ENCODE results near the gene TRIM7.
A peak's percentile ranks its signal among the peaks of the same experiment; 100 is the strongest.
"Not testable (repeated sequence)": the region's sequence is repeated elsewhere in the genome, so short reads cannot be mapped to it uniquely, and the experiment has no call there.

Gene TRIM7

GRCh38 chr5:181210698-181211097 lies 5.7 kb upstream of the TRIM7 start:
- H3K27ac ChIP-seq (ENCODE audit: low read depth, low read length, severe bottlenecking); H3K4me1 ChIP-seq (ENCODE audit: control insufficient read depth, insufficient read depth, low read length, poor library complexity, severe bottlenecking); H3K4me3 ChIP-seq (ENCODE audit: extremely low read depth, insufficient read depth, low read length, poor library complexity, severe bottlenecking); H3K9me3 ChIP-seq (ENCODE audit: control insufficient read depth, low read length); H3K36me3 ChIP-seq (ENCODE audit: control insufficient read depth, insufficient read depth, low read length): not testable (repeated sequence)
- WGBS, 2 experiments (ENCODE audit: insufficient coverage in 2 of 2), result 78 to 86% methylated on average over 13 to 15 of the region's 17 CpGs

- H3K36me3 ChIP-seq (ENCODE audit: control insufficient read depth, insufficient read depth, low read length); H3K27ac ChIP-seq (ENCODE audit: low read depth, low read length, severe bottlenecking); H3K9me3 ChIP-seq (ENCODE audit: control insufficient read depth, low read length); H3K4me3 ChIP-seq (ENCODE audit: extremely low read depth, insufficient read depth, low read length, poor library complexity, severe bottlenecking); H3K4me1 ChIP-seq (ENCODE audit: control insufficient read depth, insufficient read depth, low read length, poor library complexity, severe bottlenecking): not testable (repeated sequence)
- 78 to 88% methylated on average over 11 of the region's 11 CpGs for WGBS, 2 experiments (ENCODE audit: insufficient coverage in 2 of 2)
These were observed 5.2 kb upstream of the TRIM7 start for GRCh38 chr5:181210148-181210547.

GRCh38 chr5:181209006-181209405 lies 4.0 kb upstream of the TRIM7 start:
- H3K4me1 ChIP-seq (ENCODE audit: control insufficient read depth, insufficient read depth, low read length, poor library complexity, severe bottlenecking); H3K36me3 ChIP-seq (ENCODE audit: control insufficient read depth, insufficient read depth, low read length): not testable (repeated sequence)
- WGBS, 2 experiments (ENCODE audit: insufficient coverage in 2 of 2), result 94 to 95% methylated on average over 18 to 22 of the region's 24 CpGs

DNA sequence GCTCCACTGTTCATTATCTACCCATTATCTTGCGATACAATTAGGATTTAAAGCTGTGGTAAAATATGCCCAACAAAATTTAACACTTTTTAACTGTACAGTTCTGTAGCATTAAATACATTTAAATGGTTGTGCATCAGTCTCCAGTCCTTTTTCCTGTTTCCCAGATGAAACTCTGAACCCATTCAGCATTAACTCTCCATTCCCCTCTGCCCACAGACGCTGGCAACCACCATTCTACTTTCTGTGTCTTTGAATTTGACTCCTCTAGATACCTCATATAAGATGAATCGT lies 2.9 kb upstream of the TRIM7 start:
- Histone ChIP-seq H3K4me3 (ENCODE audit: extremely low read depth, insufficient read depth, low read length, poor library complexity, severe bottlenecking) (peak overlapping the region; percentile 56), H3K9me3 (ENCODE audit: control insufficient read depth, low read length) (no peaks in the 10 kb centered on the region), H3K4me1 (ENCODE audit: control insufficient read depth, insufficient read depth, low read length, poor library complexity, severe bottlenecking) (peaks cover 7% of the 10 kb centered on the region), H3K36me3 (ENCODE audit: control insufficient read depth, insufficient read depth, low read length) (no peaks in the 10 kb centered on the region), H3K27ac (ENCODE audit: low read depth, low read length, severe bottlenecking) (no peak overlapping the region)
- 9 to 63% methylated on average over 1 to 2 of the region's 3 CpGs for WGBS, 2 experiments (ENCODE audit: insufficient coverage in 2 of 2)

More at GRCh38 chr5:181209006-181209405, 4.0 kb upstream of the TRIM7 start:
- H3K27ac ChIP-seq (ENCODE audit: low read depth, low read length, severe bottlenecking); H3K9me3 ChIP-seq (ENCODE audit: control insufficient read depth, low read length); H3K4me3 ChIP-seq (ENCODE audit: extremely low read depth, insufficient read depth, low read length, poor library complexity, severe bottlenecking): not testable (repeated sequence)

DNA sequence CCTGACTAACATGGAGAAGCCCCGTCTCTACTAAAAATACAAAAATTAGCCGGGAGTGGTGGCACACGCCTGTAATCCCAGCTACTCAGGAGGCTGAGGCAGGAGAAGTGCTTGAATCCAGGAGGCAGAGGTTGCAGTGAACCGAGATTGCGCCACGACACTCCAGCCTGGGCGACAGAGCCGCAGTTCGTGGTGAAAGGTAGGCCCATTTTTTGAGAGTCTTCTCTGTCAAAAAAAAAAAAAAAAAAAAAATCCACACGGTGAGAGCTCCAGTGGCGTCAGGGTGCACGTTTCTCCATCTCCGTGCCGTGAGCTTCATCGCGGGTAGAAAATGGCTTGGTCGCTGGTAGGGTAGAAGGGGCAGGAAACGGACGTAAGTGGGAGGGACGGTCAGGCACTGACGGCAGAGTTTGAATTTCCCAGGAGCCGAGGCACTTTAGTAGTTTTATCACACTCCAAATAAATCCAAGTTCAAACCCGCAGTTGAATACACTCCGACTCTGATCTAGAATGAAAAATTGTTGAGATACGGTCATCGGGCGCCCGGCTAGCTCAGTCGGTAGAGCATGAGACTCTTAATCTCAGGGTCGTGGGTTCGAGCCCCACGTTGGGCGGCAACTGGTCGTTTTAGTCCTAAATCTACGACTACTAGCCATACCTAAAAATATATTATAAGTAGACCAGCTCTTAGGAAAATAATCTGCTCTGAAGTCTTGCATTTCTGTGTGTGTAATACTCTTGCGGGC lies 2.4 kb upstream of the TRIM7 start:
- peak overlapping the region; percentile 18 for H3K27ac ChIP-seq (ENCODE audit: low read depth, low read length, severe bottlenecking)
- WGBS, 2 experiments (ENCODE audit: insufficient coverage in 2 of 2), result 0 to 4% methylated on average over 16 to 26 of the region's 36 CpGs
- H3K4me1 ChIP-seq (ENCODE audit: control insufficient read depth, insufficient read depth, low read length, poor library complexity, severe bottlenecking), result peaks cover 7% of the 10 kb centered on the region
- no peaks in the 10 kb centered on the region for H3K9me3 ChIP-seq (ENCODE audit: control insufficient read depth, low read length)
- H3K4me3 ChIP-seq (ENCODE audit: extremely low read depth, insufficient read depth, low read length, poor library complexity, severe bottlenecking), result peak overlapping the region; percentile 56
- H3K36me3 ChIP-seq (ENCODE audit: control insufficient read depth, insufficient read depth, low read length), result no peaks in the 10 kb centered on the region

- no peak overlapping the region for H3K27ac ChIP-seq (ENCODE audit: low read depth, low read length, severe bottlenecking)
- peaks cover 7% of the 10 kb centered on the region for H3K4me1 ChIP-seq (ENCODE audit: control insufficient read depth, insufficient read depth, low read length, poor library complexity, severe bottlenecking)
- peak overlapping the region; percentile 56 for H3K4me3 ChIP-seq (ENCODE audit: extremely low read depth, insufficient read depth, low read length, poor library complexity, severe bottlenecking)
- WGBS, 2 experiments (ENCODE audit: insufficient coverage in 2 of 2), result 3% methylated on average over 36 to 37 of the region's 37 CpGs
- no peaks in the 10 kb centered on the region for H3K36me3 ChIP-seq (ENCODE audit: control insufficient read depth, insufficient read depth, low read length)
- no peaks in the 10 kb centered on the region for H3K9me3 ChIP-seq (ENCODE audit: control insufficient read depth, low read length)
These were observed 1.0 kb upstream of the TRIM7 start for GRCh38 chr5:181205761-181206649.

GRCh38 chr5:181204113-181204825 lies 727 bp downstream of the TRIM7 start:
- H3K9me3 ChIP-seq (ENCODE audit: control insufficient read depth, low read length), result no peaks in the 10 kb centered on the region
- peak overlapping the region; percentile 56 for H3K4me3 ChIP-seq (ENCODE audit: extremely low read depth, insufficient read depth, low read length, poor library complexity, severe bottlenecking)
- H3K27ac ChIP-seq (ENCODE audit: low read depth, low read length, severe bottlenecking), result no peak overlapping the region
- H3K36me3 ChIP-seq (ENCODE audit: control insufficient read depth, insufficient read depth, low read length), result no peaks in the 10 kb centered on the region
- peaks cover 7% of the 10 kb centered on the region for H3K4me1 ChIP-seq (ENCODE audit: control insufficient read depth, insufficient read depth, low read length, poor library complexity, severe bottlenecking)
- WGBS, 2 experiments (ENCODE audit: insufficient coverage in 2 of 2), result 1% methylated on average over 29 to 41 of the region's 67 CpGs

DNA sequence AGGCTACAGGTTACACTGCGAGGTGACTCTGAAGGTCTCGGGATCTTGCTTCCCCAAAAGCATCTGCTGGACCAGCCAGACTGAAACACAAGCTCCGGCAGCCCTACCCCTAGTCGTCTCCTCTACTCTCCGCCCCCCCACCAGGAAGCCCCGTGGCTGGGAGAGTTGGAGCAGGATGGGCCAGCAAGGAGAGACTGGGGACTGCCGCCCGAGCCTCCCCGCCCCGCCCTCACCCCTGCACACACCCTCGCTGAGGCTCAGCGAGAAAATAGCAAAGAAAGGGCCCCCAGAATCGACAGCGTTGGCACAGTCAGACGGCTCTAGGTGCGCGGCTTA lies 1.3 kb downstream of the TRIM7 start:
- Histone ChIP-seq H3K27ac (ENCODE audit: low read depth, low read length, severe bottlenecking) (no peak overlapping the region), H3K9me3 (ENCODE audit: control insufficient read depth, low read length) (no peaks in the 10 kb centered on the region), H3K4me3 (ENCODE audit: extremely low read depth, insufficient read depth, low read length, poor library complexity, severe bottlenecking) (peak overlapping the region; percentile 56), H3K36me3 (ENCODE audit: control insufficient read depth, insufficient read depth, low read length) (no peaks in the 10 kb centered on the region), H3K4me1 (ENCODE audit: control insufficient read depth, insufficient read depth, low read length, poor library complexity, severe bottlenecking) (peaks cover 7% of the 10 kb centered on the region)
- WGBS, 2 experiments (ENCODE audit: insufficient coverage in 2 of 2), result 5 to 8% methylated on average over 10 to 15 of the region's 17 CpGs

DNA sequence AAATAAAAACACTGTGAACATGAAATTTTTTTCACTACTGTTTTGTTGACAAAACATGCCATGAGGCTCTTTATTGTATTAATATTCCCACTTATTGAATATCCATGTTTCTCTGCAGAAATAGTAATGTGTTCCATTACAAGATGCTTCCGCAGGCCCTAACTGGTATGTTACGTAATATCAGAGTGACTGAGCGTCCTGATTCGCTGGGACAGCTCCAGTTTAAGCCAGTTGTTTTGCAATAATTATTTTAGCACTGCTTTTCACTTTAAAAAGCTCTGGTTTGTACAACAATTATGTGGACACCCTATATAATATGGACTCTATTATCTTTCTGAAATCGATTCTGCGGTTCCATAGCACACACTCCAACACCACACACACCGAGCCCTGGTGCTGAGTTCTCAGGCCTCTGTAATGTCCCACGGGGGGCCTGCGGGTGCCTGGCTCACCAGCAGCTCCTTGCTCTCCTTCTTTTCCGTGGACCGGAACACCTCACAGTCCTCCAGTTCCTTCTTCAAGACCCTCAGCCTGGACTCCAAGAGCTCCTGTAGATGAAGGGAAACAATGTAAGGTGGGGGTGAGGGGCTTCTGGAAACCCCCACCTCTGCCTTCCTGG lies 1.8 kb downstream of the TRIM7 start:
- Histone ChIP-seq H3K4me1 (ENCODE audit: control insufficient read depth, insufficient read depth, low read length, poor library complexity, severe bottlenecking) (peaks cover 7% of the 10 kb centered on the region), H3K27ac (ENCODE audit: low read depth, low read length, severe bottlenecking) (no peak overlapping the region), H3K9me3 (ENCODE audit: control insufficient read depth, low read length) (no peaks in the 10 kb centered on the region), H3K36me3 (ENCODE audit: control insufficient read depth, insufficient read depth, low read length) (no peaks in the 10 kb centered on the region), H3K4me3 (ENCODE audit: extremely low read depth, insufficient read depth, low read length, poor library complexity, severe bottlenecking) (no peak overlapping the region)
- WGBS, 2 experiments (ENCODE audit: insufficient coverage in 2 of 2), result 83 to 84% methylated on average over 9 of the region's 11 CpGs

DNA sequence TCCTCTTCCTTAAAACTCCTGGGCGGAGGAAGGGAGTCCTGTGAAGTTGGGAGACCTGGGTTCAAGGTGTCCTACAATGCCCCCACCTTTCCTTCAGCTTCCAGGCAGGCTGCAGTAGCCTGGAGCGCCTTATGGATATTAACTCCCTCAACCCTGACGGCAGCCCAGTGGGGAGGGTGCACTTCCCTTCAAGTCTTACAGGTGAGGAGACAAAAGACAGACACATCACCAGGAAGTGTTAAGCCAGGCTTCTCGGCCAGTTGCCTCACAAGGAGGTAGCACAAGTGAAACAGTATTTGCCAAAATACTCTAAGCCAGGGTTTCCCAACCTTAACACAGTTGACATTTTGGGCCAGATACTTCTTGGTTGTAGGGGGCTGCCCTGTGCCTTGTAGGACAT lies 4.2 kb downstream of the TRIM7 start:
- 20 to 60% methylated on average over 1 of the region's 4 CpGs for WGBS, 2 experiments (ENCODE audit: insufficient coverage in 2 of 2)
- no peak overlapping the region for H3K4me3 ChIP-seq (ENCODE audit: extremely low read depth, insufficient read depth, low read length, poor library complexity, severe bottlenecking)
- H3K27ac ChIP-seq (ENCODE audit: low read depth, low read length, severe bottlenecking), result no peak overlapping the region
- H3K9me3 ChIP-seq (ENCODE audit: control insufficient read depth, low read length), result no peaks in the 10 kb centered on the region
- peaks cover 15% of the 10 kb centered on the region for H3K4me1 ChIP-seq (ENCODE audit: control insufficient read depth, insufficient read depth, low read length, poor library complexity, severe bottlenecking)
- H3K36me3 ChIP-seq (ENCODE audit: control insufficient read depth, insufficient read depth, low read length), result no peaks in the 10 kb centered on the region
